Natural killer cell (primary cell): ENCODE measurements around the gene CCDC154. TPM values are rescaled to one million over a fixed set of nuclear protein-coding genes. Genes with fewer than 3 reads are reported as not detected.

Experiments
- ATAC-seq, 3 donors: fragments of 150-1000 bp in 2 of 3; fragments of 200-7000 bp in 1 of 3; cut with Tn5 transposase; 1 replicate in 1 of 3; 2 replicates in 2 of 3; pipeline ENCODE4 v1.10.0; 2021; ENCODE audit warnings: mild to moderate bottlenecking in 2 of 3, moderate library complexity in 2 of 3
- DNase-seq, 2 donors: peaks; one replicate each; pipeline versions ENCODE4 v3.0.0 to v3.0.0-alpha.2; 2013 to 2021; ENCODE audit warnings: mixed read lengths in 1 of 2
- H3K27ac ChIP-seq: one replicate; pipeline ENCODE4 v1.5.1; 2013; ENCODE audit warnings: mild to moderate bottlenecking, low read length
- H3K27me3 ChIP-seq: one replicate; pipeline ENCODE4 v1.6.1; 2013; ENCODE audit warnings: low read length; ENCODE audit not compliant: control insufficient read depth, insufficient read depth
- H3K36me3 ChIP-seq: one replicate; pipeline ENCODE4 v1.6.1; 2013; ENCODE audit warnings: low read length; ENCODE audit not compliant: control insufficient read depth, insufficient read depth
- H3K4me1 ChIP-seq: one replicate; pipeline ENCODE4 v1.6.1; 2013; ENCODE audit warnings: low read length; ENCODE audit not compliant: control insufficient read depth, insufficient read depth
- H3K4me3 ChIP-seq: one replicate; pipeline ENCODE4 v1.5.1; 2013; ENCODE audit warnings: low read length
- H3K9me3 ChIP-seq: one replicate; pipeline ENCODE4 v1.6.1; 2013; ENCODE audit warnings: low read length; ENCODE audit not compliant: control insufficient read depth, insufficient read depth
- H3K27ac Mint-ChIP-seq, 2 donors: one replicate each; pipeline ENCODE4 v1.8.0; 2022; ENCODE audit warnings: mild to moderate bottlenecking in 2 of 2, mixed read lengths in 2 of 2, moderate library complexity in 1 of 2
- H3K27me3 Mint-ChIP-seq, 2 donors: one replicate each; pipeline ENCODE4 v1.8.0; 2022; ENCODE audit warnings: low read depth in 2 of 2, mixed read lengths in 2 of 2
- H3K36me3 Mint-ChIP-seq: one replicate; pipeline ENCODE4 v1.8.0; 2022; ENCODE audit warnings: mixed read lengths
- H3K4me1 Mint-ChIP-seq, 2 donors: one replicate each; pipeline ENCODE4 v1.8.0; 2022; ENCODE audit warnings: mixed read lengths in 2 of 2
- H3K4me3 Mint-ChIP-seq: one replicate; pipeline ENCODE4 v1.8.0; 2022; ENCODE audit warnings: mild to moderate bottlenecking, moderate library complexity, mixed read lengths
- H3K9me3 Mint-ChIP-seq, 2 donors: one replicate each; pipeline ENCODE4 v1.8.0; 2022; ENCODE audit warnings: mixed read lengths in 2 of 2
- WGBS: methylation state at CpG from one replicate; pipeline ENCODE4 v1.1.7; 2013; ENCODE audit warnings: missing lambda C conversion rate; ENCODE audit not compliant: insufficient coverage; 5-methylcytosine and 5-hydroxymethylcytosine counted together
- intact Hi-C: fragments of 100-400 bp; cut with micrococcal nuclease; formaldehyde crosslinking; loops from one replicate; pipeline ENCODE4 v1.14.2; 2022
- total RNA-seq, 4 donors: library from RNA; stranded (reverse); fragments of 120-200 nt in 1 of 4; gene quantifications; one replicate each; pipeline versions ENCODE4 v1.2.3 to v1.2.4, GENCODE V29; 2013 to 2022
- TF ChIP-seq, protein P1 (sequence below): fragments of 200-600 bp; IDR thresholded peaks from one replicate; pipeline ENCODE4 v1.8.0; 2022; ENCODE audit warnings: antibody characterized with exemption

Gene CCDC154
- total RNA-seq, 3 donors from 2014 or later (not counting 1 experiment from before 2014, with no cell fraction given), result 0.88 to 1.8 (median 1.6) TPM

DNA sequence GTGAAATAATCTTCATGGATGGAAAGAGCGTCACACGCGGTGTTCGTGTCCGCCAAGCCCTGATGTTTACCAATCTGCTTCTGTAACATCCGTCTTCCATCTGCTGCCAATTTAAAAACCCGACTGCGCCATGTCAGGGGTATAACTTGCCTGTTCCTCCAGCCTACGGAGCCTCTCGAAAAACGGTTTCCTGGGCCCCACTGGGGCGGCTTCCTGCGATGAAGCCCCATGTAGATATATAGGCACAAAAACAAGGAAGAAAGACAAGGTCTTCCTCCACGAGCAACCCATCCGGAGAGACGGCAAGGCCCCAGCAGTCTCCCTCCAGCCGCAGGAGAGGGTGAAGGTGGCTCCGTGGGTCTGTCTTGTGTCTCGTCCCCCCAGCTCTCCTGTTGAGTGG is 44.3 kb upstream of the CCDC154 start, which contains the start of gene PTX4:
Gene PTX4, minus strand, starts transcription at position 326 of the 400 bp plus-strand sequence. Its CDS starts 35 bp downstream, at position 291.
- Histone ChIP-seq H3K4me3 (no peak within 1 kb of the TSS), H3K27me3 (no peaks in the 10 kb centered on the region), H3K36me3 (no peaks in the 10 kb centered on the region), H3K27ac (no peak within 1 kb of the TSS), H3K9me3 (no peaks in the 10 kb centered on the region), H3K4me1 (peaks cover 11% of the 10 kb centered on the region)
- H3K4me3 Mint-ChIP-seq, result no peak within 1 kb of the TSS
- no peaks in the 10 kb centered on the region for H3K9me3 Mint-ChIP-seq
- H3K4me1 Mint-ChIP-seq, result peaks cover 9 to 13% of the 10 kb centered on the region in 2 donors
- no peak within 1 kb of the TSS for H3K27ac Mint-ChIP-seq
- H3K36me3 Mint-ChIP-seq, result no peaks in the 10 kb centered on the region
- WGBS, result 71% methylated on average over 19 of the region's 19 CpGs
- intact Hi-C loops, result no loop called here
- ATAC-seq (no peak), DNase-seq (no peak)
- TF ChIP-seq, protein P1, sequence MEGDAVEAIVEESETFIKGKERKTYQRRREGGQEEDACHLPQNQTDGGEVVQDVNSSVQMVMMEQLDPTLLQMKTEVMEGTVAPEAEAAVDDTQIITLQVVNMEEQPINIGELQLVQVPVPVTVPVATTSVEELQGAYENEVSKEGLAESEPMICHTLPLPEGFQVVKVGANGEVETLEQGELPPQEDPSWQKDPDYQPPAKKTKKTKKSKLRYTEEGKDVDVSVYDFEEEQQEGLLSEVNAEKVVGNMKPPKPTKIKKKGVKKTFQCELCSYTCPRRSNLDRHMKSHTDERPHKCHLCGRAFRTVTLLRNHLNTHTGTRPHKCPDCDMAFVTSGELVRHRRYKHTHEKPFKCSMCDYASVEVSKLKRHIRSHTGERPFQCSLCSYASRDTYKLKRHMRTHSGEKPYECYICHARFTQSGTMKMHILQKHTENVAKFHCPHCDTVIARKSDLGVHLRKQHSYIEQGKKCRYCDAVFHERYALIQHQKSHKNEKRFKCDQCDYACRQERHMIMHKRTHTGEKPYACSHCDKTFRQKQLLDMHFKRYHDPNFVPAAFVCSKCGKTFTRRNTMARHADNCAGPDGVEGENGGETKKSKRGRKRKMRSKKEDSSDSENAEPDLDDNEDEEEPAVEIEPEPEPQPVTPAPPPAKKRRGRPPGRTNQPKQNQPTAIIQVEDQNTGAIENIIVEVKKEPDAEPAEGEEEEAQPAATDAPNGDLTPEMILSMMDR, result no peak
- H3K27me3 Mint-ChIP-seq, result peaks cover 0 to 2% of the 10 kb centered on the region in 2 donors

DNA sequence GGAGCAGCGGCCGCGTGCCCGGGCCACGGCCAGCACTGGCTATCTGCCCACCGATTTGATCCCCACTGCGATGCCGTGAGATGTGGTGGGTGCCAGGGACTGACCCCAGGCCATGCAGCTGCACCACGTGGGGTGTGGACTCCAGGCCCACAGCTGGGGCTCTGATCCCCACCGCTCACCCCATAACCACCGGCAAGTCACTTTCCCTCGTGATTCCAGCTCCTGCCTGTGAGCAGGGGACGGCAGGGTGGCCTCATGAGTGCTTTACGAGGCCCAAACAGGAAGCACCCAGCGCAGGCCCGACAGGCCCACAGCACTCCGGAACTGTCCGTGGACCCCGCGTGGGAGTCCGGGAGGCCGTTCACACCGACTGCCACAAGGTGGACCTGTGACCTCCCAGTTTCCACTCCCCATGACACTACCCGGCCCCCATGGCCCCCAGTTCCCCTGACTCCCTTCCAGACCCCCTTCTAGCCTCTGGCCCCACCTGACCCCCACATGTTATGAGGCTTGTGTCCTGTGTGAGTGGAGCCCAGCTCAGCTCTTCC is 43.8 kb upstream of the CCDC154 start:
- ATAC-seq (no peak), DNase-seq (no peak)
- Histone ChIP-seq H3K36me3 (no peaks in the 10 kb centered on the region), H3K4me1 (peaks cover 9% of the 10 kb centered on the region), H3K27ac (no peak overlapping the region), H3K27me3 (no peaks in the 10 kb centered on the region), H3K9me3 (no peaks in the 10 kb centered on the region), H3K4me3 (no peak overlapping the region)
- Mint-ChIP-seq H3K27ac (no peak overlapping the region), H3K4me3 (no peak overlapping the region), H3K4me1 (peaks cover 9 to 10% of the 10 kb centered on the region in 2 donors), H3K27me3 (peaks cover 0 to 2% of the 10 kb centered on the region in 2 donors), H3K9me3 (no peaks in the 10 kb centered on the region), H3K36me3 (no peaks in the 10 kb centered on the region)
- intact Hi-C loops, result no loop called here
- 91% methylated on average over 24 of the region's 24 CpGs for WGBS
- TF ChIP-seq, protein P1, result no peak

DNA sequence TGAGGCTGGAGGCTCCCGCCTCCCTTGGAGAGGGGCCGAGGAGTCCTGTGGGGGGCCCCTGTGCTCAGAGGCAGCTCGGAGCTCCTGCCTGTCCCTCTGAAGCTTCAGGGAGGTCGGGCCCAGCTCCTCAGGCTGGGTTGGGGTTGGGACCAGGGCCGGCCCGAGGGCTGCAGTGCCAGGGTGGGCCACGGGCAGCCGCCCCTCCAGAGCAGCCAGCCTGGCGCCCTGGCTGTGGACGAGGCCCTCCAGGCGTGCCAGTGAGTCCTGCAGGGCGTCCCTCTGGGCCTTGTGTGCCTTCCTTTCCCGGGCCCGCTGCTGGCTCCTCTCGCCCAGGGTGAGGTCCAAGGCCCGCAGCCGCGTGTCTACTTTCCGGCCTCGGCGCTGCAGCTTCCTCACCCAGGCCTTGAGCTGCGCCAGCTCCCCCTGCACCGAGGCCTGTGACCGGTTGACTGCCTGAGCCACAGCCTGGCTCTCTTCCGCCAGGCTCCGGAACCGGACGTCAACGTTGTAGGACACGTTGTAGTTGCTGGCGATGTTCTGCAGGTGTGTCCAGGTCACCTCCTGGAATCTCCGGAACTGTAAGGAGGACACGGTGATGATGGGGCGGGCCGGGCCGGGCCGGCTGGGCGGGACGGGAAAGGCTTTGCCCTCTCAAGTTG is 43.2 kb upstream of the CCDC154 start:
- Histone ChIP-seq H3K36me3 (no peaks in the 10 kb centered on the region), H3K27me3 (no peaks in the 10 kb centered on the region), H3K4me3 (no peak overlapping the region), H3K9me3 (no peaks in the 10 kb centered on the region), H3K4me1 (peaks cover 4% of the 10 kb centered on the region), H3K27ac (no peak overlapping the region)
- Mint-ChIP-seq H3K9me3 (no peaks in the 10 kb centered on the region), H3K27me3 (peaks cover 0 to 2% of the 10 kb centered on the region in 2 donors), H3K36me3 (no peaks in the 10 kb centered on the region), H3K4me3 (no peak overlapping the region), H3K4me1 (peaks cover 3 to 4% of the 10 kb centered on the region in 2 donors), H3K27ac (no peak overlapping the region)
- no peak for ATAC-seq
- TF ChIP-seq, protein P1, result no peak
- WGBS, result 94% methylated on average over 39 of the region's 39 CpGs
- no peak for DNase-seq
- intact Hi-C loops, result no loop called here
